Osteoblast (primary cell): ENCODE results near the gene PAWR. TPM values are rescaled to one million over a fixed set of nuclear protein-coding genes. Genes with fewer than 3 reads are reported as not detected.
A peak's percentile ranks its signal among the peaks of the same experiment; 100 is the strongest.
"Not testable (repeated sequence)": the region's sequence is repeated elsewhere in the genome, so short reads cannot be mapped to it uniquely, and the experiment has no call there.

ENCODE experiments used
- DNase-seq: peaks from one replicate; pipeline ENCODE4 v3.0.0; 2011; ENCODE audit warnings: low spot score, mixed read lengths; ENCODE audit not compliant: insufficient read length; ENCODE audit errors: missing footprints
- H2AFZ ChIP-seq: 2 replicates; pipeline ENCODE4 v1.6.0; 2011; ENCODE audit warnings: mild to moderate bottlenecking, low read length
- H3K27ac ChIP-seq: 2 replicates; pipeline ENCODE4 v1.5.1; 2011; ENCODE audit warnings: mild to moderate bottlenecking, low read depth, low read length, moderate library complexity
- H3K27me3 ChIP-seq: 2 replicates; pipeline ENCODE4 v1.6.0; 2012; ENCODE audit warnings: mild to moderate bottlenecking, control low read depth, inconsistent platforms, low read length, moderate library complexity; ENCODE audit not compliant: insufficient read depth
- H3K36me3 ChIP-seq: 2 replicates; pipeline ENCODE4 v1.5.1; 2011; ENCODE audit warnings: mild to moderate bottlenecking, low read length, control low read depth, moderate library complexity; ENCODE audit not compliant: insufficient read depth
- H3K4me1 ChIP-seq: 2 replicates; pipeline ENCODE4 v1.5.1; 2011; ENCODE audit warnings: mild to moderate bottlenecking, low read length, control low read depth, moderate library complexity; ENCODE audit not compliant: insufficient read depth
- H3K4me2 ChIP-seq: 2 replicates; pipeline ENCODE4 v1.6.0; 2011; ENCODE audit warnings: mild to moderate bottlenecking, low read length; ENCODE audit not compliant: insufficient read depth
- H3K4me3 ChIP-seq: fragments of 200-600 bp; sonication (generic); 3 replicates; pipeline ENCODE4 v1.5.1; 2012; ENCODE audit warnings: mild to moderate bottlenecking, low read length, inconsistent platforms; ENCODE audit not compliant: insufficient read depth
- H3K79me2 ChIP-seq: 2 replicates; pipeline ENCODE4 v1.6.0; 2012; ENCODE audit warnings: mild to moderate bottlenecking, low read length, control low read depth, inconsistent platforms; ENCODE audit not compliant: insufficient read depth
- H3K9me3 ChIP-seq: 2 replicates; pipeline ENCODE4 v1.5.1; 2011; ENCODE audit warnings: low read depth, low read length, control low read depth
- H4K20me1 ChIP-seq: 2 replicates; pipeline ENCODE4 v1.6.0; 2012; ENCODE audit warnings: mild to moderate bottlenecking, low read length, control low read depth; ENCODE audit not compliant: insufficient read depth
- total RNA-seq: library from RNA; depleted of rRNA; stranded (reverse); fragments of >200 nt; gene quantifications from 2 replicates; pipeline ENCODE4 v1.2.3, GENCODE V29; 2012
- TF ChIP-seq, protein P1 (sequence below): IDR thresholded peaks from 2 replicates; pipeline ENCODE4 v1.5.1; 2011; ENCODE audit warnings: mild to moderate bottlenecking, low read depth, low read length, moderate library complexity; ENCODE audit errors: extremely low read depth

PAWR gene
- total RNA-seq, 1 donor = 78.5 TPM

DNA sequence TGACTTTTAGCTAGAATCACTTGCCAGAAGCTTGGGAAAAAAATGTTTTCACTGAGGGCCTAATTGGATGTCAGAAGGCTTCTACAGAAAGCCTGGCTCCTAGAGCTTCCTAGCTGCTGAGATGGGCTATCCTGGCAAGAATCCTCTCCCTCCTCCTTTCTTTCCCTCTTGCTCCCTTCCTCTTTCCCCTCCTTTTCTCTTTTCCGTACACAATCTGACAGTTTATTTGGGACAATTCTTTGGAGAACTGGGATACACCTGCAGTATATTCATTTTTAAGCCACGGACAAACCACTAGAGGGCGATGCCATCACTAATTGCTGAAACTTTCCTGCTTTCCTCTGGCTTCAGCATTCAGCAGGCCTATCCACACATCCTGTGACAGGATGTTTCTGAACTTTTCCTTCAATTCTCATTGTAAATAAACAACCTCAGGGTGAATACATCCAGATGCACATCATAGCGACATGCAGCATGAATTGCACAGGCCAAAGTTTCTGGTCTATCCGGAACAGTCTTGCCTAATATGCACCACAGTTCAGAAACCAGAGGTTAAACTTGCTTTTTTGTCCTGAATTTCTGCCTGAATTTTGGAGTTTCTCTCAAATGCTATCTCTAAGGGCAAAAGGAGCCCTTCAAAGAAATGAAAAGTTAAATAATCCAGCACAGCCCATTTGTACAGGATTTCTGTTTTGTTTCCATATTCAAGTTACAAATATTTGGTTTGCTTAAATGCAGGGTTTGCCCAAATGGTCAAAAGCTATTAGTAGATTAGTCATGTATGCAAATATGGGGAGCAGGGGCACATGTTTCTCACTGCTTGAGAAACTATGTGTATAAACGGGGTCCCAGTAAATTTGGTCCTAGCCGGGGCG is 142.8 kb downstream of the PAWR start:
- TF ChIP-seq, protein P1, sequence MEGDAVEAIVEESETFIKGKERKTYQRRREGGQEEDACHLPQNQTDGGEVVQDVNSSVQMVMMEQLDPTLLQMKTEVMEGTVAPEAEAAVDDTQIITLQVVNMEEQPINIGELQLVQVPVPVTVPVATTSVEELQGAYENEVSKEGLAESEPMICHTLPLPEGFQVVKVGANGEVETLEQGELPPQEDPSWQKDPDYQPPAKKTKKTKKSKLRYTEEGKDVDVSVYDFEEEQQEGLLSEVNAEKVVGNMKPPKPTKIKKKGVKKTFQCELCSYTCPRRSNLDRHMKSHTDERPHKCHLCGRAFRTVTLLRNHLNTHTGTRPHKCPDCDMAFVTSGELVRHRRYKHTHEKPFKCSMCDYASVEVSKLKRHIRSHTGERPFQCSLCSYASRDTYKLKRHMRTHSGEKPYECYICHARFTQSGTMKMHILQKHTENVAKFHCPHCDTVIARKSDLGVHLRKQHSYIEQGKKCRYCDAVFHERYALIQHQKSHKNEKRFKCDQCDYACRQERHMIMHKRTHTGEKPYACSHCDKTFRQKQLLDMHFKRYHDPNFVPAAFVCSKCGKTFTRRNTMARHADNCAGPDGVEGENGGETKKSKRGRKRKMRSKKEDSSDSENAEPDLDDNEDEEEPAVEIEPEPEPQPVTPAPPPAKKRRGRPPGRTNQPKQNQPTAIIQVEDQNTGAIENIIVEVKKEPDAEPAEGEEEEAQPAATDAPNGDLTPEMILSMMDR = peak; percentile 87
- Histone ChIP-seq H3K27me3 (no peaks in the 10 kb centered on the region), H2AFZ (no peak overlapping the region), H3K4me3 (no peak overlapping the region), H3K4me1 (peaks cover 61% of the 10 kb centered on the region), H3K9me3 (no peaks in the 10 kb centered on the region), H3K27ac (peak overlapping the region; percentile 83), H3K79me2 (no peaks in the 10 kb centered on the region), H4K20me1 (no peaks in the 10 kb centered on the region), H3K4me2 (peak overlapping the region; percentile 22), H3K36me3 (peaks cover 10% of the 10 kb centered on the region)
- DNase-seq = peak; percentile 80

DNA sequence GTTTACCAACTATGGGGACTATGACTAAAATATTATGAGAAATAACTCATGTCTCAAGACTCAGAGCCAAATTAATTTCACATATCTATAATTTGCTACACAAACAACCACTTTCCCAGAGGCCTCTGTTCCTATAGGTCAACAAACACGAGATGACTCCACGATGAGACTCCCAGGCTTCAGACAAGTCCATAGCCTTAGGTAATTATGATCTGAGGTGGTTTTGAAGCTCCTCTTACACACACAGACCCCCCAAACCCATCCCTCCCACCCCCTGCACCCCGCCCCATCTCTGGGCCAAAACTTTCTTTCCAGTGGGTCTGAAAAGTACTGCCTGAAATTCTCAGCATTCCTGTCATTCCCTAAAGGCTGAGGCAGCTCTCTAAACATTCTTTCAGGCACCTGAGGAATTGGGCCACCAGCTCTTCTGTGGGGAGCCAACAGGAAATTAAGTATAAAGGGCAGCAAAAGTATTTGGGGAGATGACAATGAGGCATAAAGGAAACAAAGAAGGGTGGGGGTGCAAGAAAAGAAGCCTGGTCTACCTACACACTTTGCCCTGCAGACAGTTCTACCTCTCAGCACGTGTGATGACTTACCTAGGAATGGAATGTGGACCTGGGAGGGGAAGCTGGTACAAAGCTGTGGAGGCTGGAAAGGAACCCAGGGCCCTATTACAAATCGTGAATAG is 143.6 kb downstream of the PAWR start:
- Histone ChIP-seq H3K9me3 (no peaks in the 10 kb centered on the region), H3K4me2 (peak overlapping the region; percentile 46), H3K27ac (peak overlapping the region; percentile 93), H4K20me1 (no peaks in the 10 kb centered on the region), H3K27me3 (no peaks in the 10 kb centered on the region), H2AFZ (no peak overlapping the region), H3K4me1 (peaks cover 55% of the 10 kb centered on the region), H3K4me3 (no peak overlapping the region), H3K79me2 (no peaks in the 10 kb centered on the region), H3K36me3 (peaks cover 4% of the 10 kb centered on the region)
- TF ChIP-seq, protein P1 = no peak
- peak; percentile 72 for DNase-seq

GRCh38 chr12:79546466-79547043 is 144.2 kb downstream of the PAWR start:
- no peaks in the 10 kb centered on the region for H3K79me2 ChIP-seq
- peak overlapping the region; percentile 93 for H3K27ac ChIP-seq
- peaks cover 49% of the 10 kb centered on the region for H3K4me1 ChIP-seq
- H3K4me3 ChIP-seq = peak overlapping the region; percentile 3
- TF ChIP-seq, protein P1 = no peak
- H2AFZ ChIP-seq = peak overlapping the region; percentile 21
- peaks cover 1% of the 10 kb centered on the region for H3K36me3 ChIP-seq
- no peaks in the 10 kb centered on the region for H3K27me3 ChIP-seq
- DNase-seq = no peak
- peak overlapping the region; percentile 46 for H3K4me2 ChIP-seq
- H4K20me1 ChIP-seq = no peaks in the 10 kb centered on the region
- H3K9me3 ChIP-seq = no peaks in the 10 kb centered on the region

DNA sequence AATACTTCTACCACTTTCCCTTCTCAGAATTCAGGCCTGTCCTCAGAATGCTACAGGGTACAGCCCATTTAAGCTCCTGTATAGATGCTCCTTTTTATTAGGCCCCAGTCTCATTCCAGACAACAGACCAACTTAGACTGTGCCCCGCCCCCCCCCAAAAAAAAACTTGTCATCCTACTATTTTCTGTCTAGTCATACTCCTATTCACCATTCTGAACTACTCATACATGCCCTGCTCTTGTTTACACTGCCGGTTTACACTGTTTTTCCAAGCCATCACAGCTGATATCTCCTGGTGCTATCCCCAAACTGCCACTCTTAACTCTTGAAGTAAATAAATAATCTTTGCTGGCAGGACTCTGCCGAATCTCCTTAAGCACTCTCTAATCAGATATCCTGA is 146.3 kb downstream of the PAWR start:
- DNase-seq, H3K9me3 ChIP-seq, H2AFZ ChIP-seq, H3K36me3 ChIP-seq, H3K4me3 ChIP-seq, H3K4me2 ChIP-seq, H3K79me2 ChIP-seq, H3K27me3 ChIP-seq, H4K20me1 ChIP-seq, H3K27ac ChIP-seq: not testable (repeated sequence)
- peaks cover 38% of the 10 kb centered on the region for H3K4me1 ChIP-seq
